ENCODE measurements around the gene GPC6.

DNA sequence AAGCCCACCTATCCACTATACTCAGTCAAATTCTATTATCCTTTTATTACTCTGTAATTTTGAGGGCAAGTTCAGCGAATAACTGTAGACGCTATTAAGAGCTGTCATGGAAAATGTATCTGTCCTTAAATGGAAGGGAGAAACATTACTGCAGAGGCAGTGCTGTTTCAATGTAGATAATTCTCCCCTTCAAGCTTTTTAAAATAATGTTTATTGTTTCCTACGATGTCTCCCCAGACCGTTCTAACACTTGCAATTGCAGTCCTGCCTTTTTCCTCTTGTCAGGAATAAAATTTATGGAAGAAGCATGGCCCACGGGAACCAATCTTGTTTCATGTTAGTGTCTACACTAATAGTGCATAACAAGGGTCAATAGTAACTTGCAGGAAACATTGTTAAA is 159.5 kb downstream of the GPC6 start:
- TF ChIP-seq POLR2A (IDR thresholded peaks at IDR 0.05), result no peak
- TF ChIP-seq, protein P1, sequence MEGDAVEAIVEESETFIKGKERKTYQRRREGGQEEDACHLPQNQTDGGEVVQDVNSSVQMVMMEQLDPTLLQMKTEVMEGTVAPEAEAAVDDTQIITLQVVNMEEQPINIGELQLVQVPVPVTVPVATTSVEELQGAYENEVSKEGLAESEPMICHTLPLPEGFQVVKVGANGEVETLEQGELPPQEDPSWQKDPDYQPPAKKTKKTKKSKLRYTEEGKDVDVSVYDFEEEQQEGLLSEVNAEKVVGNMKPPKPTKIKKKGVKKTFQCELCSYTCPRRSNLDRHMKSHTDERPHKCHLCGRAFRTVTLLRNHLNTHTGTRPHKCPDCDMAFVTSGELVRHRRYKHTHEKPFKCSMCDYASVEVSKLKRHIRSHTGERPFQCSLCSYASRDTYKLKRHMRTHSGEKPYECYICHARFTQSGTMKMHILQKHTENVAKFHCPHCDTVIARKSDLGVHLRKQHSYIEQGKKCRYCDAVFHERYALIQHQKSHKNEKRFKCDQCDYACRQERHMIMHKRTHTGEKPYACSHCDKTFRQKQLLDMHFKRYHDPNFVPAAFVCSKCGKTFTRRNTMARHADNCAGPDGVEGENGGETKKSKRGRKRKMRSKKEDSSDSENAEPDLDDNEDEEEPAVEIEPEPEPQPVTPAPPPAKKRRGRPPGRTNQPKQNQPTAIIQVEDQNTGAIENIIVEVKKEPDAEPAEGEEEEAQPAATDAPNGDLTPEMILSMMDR (IDR thresholded peaks at IDR 0.05), result no peak

All from vagina (tissue), 2 donors.